Measurements from ENCODE around the gene MBD3.

MBD3 gene

DNA sequence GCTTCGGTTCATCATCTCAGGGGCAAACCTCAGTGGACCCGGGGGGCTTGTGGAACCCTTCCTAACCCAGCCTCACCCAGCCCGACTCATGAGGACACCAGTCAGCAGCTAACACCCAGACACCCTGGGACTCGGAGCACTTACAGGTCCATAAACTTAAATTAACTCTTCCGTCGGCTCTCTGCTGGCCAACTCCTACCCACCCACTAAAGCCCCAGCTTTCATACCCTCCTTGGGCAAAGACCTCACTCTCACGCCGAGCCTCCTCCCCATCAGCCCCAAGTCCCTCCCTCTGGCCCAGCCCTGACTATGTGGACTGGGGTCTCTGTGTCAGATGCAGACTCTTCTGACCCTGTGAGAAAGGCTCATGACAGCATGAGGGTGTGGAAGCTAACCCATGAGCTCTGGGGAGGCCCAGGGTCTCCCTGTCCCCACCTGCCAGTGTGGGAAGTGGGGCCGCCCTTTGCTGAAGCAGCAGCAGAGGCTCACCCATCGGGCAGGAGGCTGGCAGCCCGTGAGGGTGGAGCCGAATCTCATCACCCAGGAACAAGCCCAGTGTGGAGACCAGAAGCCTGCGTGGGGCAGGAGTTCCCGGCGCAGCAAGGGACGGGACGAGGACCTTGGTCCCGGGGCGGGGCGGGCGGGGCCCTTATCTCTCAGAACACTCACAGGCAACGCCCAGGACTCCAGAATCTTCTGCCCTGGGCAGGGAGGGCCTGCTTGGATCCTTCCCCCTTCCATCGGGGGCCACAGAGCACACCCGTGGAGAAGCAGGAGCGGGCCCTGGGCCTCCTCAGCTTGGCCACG is 40.0 kb upstream of the MBD3 start (continued):
- TF ChIP-seq, protein P1, sequence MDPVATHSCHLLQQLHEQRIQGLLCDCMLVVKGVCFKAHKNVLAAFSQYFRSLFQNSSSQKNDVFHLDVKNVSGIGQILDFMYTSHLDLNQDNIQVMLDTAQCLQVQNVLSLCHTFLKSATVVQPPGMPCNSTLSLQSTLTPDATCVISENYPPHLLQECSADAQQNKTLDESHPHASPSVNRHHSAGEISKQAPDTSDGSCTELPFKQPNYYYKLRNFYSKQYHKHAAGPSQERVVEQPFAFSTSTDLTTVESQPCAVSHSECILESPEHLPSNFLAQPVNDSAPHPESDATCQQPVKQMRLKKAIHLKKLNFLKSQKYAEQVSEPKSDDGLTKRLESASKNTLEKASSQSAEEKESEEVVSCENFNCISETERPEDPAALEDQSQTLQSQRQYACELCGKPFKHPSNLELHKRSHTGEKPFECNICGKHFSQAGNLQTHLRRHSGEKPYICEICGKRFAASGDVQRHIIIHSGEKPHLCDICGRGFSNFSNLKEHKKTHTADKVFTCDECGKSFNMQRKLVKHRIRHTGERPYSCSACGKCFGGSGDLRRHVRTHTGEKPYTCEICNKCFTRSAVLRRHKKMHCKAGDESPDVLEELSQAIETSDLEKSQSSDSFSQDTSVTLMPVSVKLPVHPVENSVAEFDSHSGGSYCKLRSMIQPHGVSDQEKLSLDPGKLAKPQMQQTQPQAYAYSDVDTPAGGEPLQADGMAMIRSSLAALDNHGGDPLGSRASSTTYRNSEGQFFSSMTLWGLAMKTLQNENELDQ (tag by site-specific recombination; IDR thresholded peaks at IDR 0.05; ENCODE audit: low read depth), result no peak
- TF ChIP-seq ZNF404 (tag by site-specific recombination; IDR thresholded peaks at IDR 0.05) (no peak), ZEB2 (tag by site-specific recombination; IDR thresholded peaks at IDR 0.05) (no peak), ZFP3 (tag by site-specific recombination; IDR thresholded peaks at IDR 0.05; ENCODE audit: low read depth) (peak; percentile 95), ZNF792 (tag by site-specific recombination; IDR thresholded peaks at IDR 0.05) (no peak), ZNF146 (tag by site-specific recombination; IDR thresholded peaks at IDR 0.05) (no peak), ZNF155 (tag by site-specific recombination; IDR thresholded peaks at IDR 0.05) (no peak)

DNA sequence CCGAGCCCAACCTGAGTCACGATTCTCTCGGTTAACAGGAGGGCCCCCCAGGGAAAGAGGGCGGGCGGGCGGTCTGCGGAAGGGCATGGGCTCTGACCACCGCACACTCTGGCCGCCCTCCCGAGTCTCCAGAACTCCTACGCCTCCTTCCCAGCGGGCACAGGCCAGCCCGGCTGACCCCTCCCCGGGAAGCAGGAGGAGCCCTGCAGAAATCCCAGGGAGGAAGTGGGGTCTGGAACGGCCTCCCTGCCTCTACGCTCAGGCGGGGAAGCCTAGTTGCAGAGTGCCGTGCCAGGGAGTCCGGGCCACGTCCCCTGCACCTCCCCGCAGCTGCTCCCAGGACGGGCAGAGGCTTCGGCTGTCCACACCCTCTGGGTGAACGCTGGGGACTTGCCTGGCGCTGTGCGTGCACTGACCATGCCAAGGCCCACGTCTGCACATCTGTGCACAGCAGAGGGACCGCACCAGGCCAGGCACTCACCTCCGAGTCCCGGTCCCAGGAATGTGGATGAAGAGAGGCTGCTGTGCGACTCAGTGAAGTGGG is 39.0 kb upstream of the MBD3 start:
- no peaks in the 10 kb centered on the region for H3K9me3 ChIP-seq (ENCODE audit: control insufficient read depth, insufficient read depth, low read depth, low read length)
- H3K36me3 ChIP-seq (ENCODE audit: control insufficient read depth in 2 of 2, insufficient read depth in 1 of 2, low read length in 2 of 2), result peaks cover 4 to 48% of the 10 kb centered on the region in 2 experiments; a peak in 2 of 3 replicates
- H3K4me3 ChIP-seq (ENCODE audit: low read depth, low read length), result no peak overlapping the region
- TF ChIP-seq ZNF341 (tag by site-specific recombination; IDR thresholded peaks at IDR 0.05; ENCODE audit: low read depth) (0 out of 2 replicates have a peak, but pooled peaks have one; percentile 19), ZNF76 (tag by site-specific recombination; IDR thresholded peaks at IDR 0.05; ENCODE audit: borderline replicate concordance, low read depth) (no peak)
- H3K4me1 ChIP-seq (ENCODE audit: control insufficient read depth, insufficient read depth, low read length), result no peaks in the 10 kb centered on the region
- H3K27ac ChIP-seq (ENCODE audit: extremely low read depth, low read depth, low read length), result no peak overlapping the region
- ChIA-PET CTCF (no interaction called here), POLR2A (interaction anchor here (1.2 kb wide), 1 partner anchor 26 kb away, joined by 4 read pairs; the partner anchor contains the start of gene UQCR11)

DNA sequence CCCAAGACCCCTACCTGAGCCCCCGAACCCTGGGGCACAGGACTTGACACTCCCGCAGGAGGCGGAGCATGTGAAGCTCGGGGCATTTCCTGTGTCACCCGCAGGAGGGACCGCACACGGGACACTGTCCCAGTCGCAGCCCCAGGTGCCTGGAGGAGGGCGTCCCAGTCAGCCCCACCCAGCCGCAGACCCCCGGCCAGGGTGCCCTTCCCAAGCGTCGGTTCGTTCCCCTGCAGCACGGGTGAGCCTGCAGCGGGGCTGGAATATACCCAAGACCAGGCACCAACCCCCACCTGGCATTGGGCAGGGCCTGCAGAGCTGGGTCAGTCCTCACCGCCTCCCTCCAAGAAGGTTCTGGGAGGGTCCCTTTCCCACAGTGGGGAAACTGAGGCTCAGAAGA is 38.1 kb upstream of the MBD3 start:
- H3K4me1 ChIP-seq (ENCODE audit: control insufficient read depth, insufficient read depth, low read length), result no peaks in the 10 kb centered on the region
- ChIA-PET POLR2A (no interaction called here), CTCF (no interaction called here)
- H3K27ac ChIP-seq (ENCODE audit: extremely low read depth, low read depth, low read length), result no peak overlapping the region
- no peak overlapping the region for H3K4me3 ChIP-seq (ENCODE audit: low read depth, low read length)
- peaks cover 0 to 50% of the 10 kb centered on the region in 2 experiments; a peak in 2 of 3 replicates for H3K36me3 ChIP-seq (ENCODE audit: control insufficient read depth in 2 of 2, insufficient read depth in 1 of 2, low read length in 2 of 2)
- no peaks in the 10 kb centered on the region for H3K9me3 ChIP-seq (ENCODE audit: control insufficient read depth, insufficient read depth, low read depth, low read length)
- TF ChIP-seq ZBTB8A (tag by site-specific recombination; IDR thresholded peaks at IDR 0.05), result no peak
- TF ChIP-seq, protein P2, sequence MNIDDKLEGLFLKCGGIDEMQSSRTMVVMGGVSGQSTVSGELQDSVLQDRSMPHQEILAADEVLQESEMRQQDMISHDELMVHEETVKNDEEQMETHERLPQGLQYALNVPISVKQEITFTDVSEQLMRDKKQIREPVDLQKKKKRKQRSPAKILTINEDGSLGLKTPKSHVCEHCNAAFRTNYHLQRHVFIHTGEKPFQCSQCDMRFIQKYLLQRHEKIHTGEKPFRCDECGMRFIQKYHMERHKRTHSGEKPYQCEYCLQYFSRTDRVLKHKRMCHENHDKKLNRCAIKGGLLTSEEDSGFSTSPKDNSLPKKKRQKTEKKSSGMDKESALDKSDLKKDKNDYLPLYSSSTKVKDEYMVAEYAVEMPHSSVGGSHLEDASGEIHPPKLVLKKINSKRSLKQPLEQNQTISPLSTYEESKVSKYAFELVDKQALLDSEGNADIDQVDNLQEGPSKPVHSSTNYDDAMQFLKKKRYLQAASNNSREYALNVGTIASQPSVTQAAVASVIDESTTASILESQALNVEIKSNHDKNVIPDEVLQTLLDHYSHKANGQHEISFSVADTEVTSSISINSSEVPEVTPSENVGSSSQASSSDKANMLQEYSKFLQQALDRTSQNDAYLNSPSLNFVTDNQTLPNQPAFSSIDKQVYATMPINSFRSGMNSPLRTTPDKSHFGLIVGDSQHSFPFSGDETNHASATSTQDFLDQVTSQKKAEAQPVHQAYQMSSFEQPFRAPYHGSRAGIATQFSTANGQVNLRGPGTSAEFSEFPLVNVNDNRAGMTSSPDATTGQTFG (tag by site-specific recombination; IDR thresholded peaks at IDR 0.05; ENCODE audit: borderline replicate concordance), result no peak
- no peak for TF ChIP-seq YY2 (tag by site-specific recombination; IDR thresholded peaks at IDR 0.05)
- no peak for TF ChIP-seq ZNF670 (tag by site-specific recombination; IDR thresholded peaks at IDR 0.05; ENCODE audit: low read depth)
- TF ChIP-seq REPIN1 (tag by site-specific recombination; IDR thresholded peaks at IDR 0.05; ENCODE audit: low read depth), result no peak
- TF ChIP-seq KLF10 (tag by site-specific recombination; IDR thresholded peaks at IDR 0.05), result no peak
- TF ChIP-seq HOXD13 (CRISPR knock-in tag; IDR thresholded peaks at IDR 0.05; ENCODE audit: borderline replicate concordance), result no peak
- no peak for TF ChIP-seq ZFHX2 (tag by site-specific recombination; conservative IDR thresholded peaks at IDR 0.05)
- TF ChIP-seq, protein P3, sequence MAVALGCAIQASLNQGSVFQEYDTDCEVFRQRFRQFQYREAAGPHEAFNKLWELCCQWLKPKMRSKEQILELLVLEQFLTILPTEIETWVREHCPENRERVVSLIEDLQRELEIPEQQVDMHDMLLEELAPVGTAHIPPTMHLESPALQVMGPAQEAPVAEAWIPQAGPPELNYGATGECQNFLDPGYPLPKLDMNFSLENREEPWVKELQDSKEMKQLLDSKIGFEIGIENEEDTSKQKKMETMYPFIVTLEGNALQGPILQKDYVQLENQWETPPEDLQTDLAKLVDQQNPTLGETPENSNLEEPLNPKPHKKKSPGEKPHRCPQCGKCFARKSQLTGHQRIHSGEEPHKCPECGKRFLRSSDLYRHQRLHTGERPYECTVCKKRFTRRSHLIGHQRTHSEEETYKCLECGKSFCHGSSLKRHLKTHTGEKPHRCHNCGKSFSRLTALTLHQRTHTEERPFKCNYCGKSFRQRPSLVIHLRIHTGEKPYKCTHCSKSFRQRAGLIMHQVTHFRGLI (tag by site-specific recombination; IDR thresholded peaks at IDR 0.05), result no peak
- TF ChIP-seq ZNF514 (tag by site-specific recombination; IDR thresholded peaks at IDR 0.05), result no peak
- TF ChIP-seq, protein P1 (tag by site-specific recombination; IDR thresholded peaks at IDR 0.05; ENCODE audit: low read depth), result no peak
- TF ChIP-seq, protein P4, sequence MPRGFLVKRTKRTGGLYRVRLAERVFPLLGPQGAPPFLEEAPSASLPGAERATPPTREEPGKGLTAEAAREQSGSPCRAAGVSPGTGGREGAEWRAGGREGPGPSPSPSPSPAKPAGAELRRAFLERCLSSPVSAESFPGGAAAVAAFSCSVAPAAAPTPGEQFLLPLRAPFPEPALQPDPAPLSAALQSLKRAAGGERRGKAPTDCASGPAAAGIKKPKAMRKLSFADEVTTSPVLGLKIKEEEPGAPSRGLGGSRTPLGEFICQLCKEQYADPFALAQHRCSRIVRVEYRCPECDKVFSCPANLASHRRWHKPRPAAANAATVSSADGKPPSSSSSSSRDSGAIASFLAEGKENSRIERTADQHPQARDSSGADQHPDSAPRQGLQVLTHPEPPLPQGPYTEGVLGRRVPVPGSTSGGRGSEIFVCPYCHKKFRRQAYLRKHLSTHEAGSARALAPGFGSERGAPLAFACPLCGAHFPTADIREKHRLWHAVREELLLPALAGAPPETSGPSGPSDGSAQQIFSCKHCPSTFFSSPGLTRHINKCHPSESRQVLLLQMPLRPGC (tag by site-specific recombination; IDR thresholded peaks at IDR 0.05), result no peak
- TF ChIP-seq ZNF561 (tag by site-specific recombination; IDR thresholded peaks at IDR 0.05; ENCODE audit: borderline replicate concordance), result no peak
- TF ChIP-seq SETDB1 (IDR thresholded peaks at IDR 0.05; ENCODE audit: insufficient read length, low read length), result no peak

Data from HEK293 (cell line).